Neural cell (in vitro differentiated cells): ENCODE data around the gene PNPLA6. TPM values are rescaled to one million over a fixed set of nuclear protein-coding genes. Genes with fewer than 3 reads are reported as not detected.

Experiments used
- H2AFZ ChIP-seq: fragments of 200-600, 300-800 bp; sonication (generic), shearing (Covaris generic); 2 replicates; pipeline ENCODE4 v1.6.0; 2014; ENCODE audit warnings: low read depth, mild to moderate bottlenecking, antibody characterized with exemption, low read length, moderate library complexity
- H3F3A ChIP-seq: fragments of 200-600 bp; shearing (Covaris generic); 2 replicates; pipeline ENCODE4 v1.6.1; 2016; ENCODE audit warnings: mild to moderate bottlenecking, moderate library complexity, mixed read lengths, antibody characterized with exemption, low read length; ENCODE audit not compliant: insufficient read depth, poor library complexity, severe bottlenecking
- H3K27ac ChIP-seq: fragments of 200-600, 300-800 bp; sonication (generic), shearing (Covaris generic); 2 replicates; pipeline ENCODE4 v1.5.1; 2014; ENCODE audit warnings: mild to moderate bottlenecking, low read length, moderate library complexity
- H3K27me3 ChIP-seq: fragments of 300-800, 200-600 bp; sonication (generic), shearing (Covaris generic); 2 replicates; pipeline ENCODE4 v1.6.0; 2014; ENCODE audit warnings: mild to moderate bottlenecking, low read depth, low read length, moderate library complexity; ENCODE audit not compliant: insufficient read depth
- H3K36me3 ChIP-seq: fragments of 300-800, 200-600 bp; sonication (generic), shearing (Covaris generic); 2 replicates; pipeline ENCODE4 v1.5.1; 2014; ENCODE audit warnings: mild to moderate bottlenecking, antibody characterized with exemption, low read length, moderate library complexity; ENCODE audit not compliant: insufficient read depth
- H3K4me2 ChIP-seq: fragments of 300-800, 200-600 bp; sonication (generic), shearing (Covaris generic); 2 replicates; pipeline ENCODE4 v1.6.0; 2014; ENCODE audit warnings: mild to moderate bottlenecking, low read length
- H3K4me3 ChIP-seq: fragments of 300-800, 200-600 bp; sonication (generic), shearing (Covaris generic); 2 replicates; pipeline ENCODE4 v1.5.1; 2014; ENCODE audit warnings: mild to moderate bottlenecking, low read length, moderate library complexity
- H3K79me2 ChIP-seq: fragments of 200-600 bp; shearing (Covaris generic); replicated peaks from 2 replicates; pipeline ENCODE4 v1.6.0; 2014; ENCODE audit warnings: mild to moderate bottlenecking, low read length, moderate library complexity; ENCODE audit not compliant: insufficient read depth
- H3K9ac ChIP-seq: fragments of 300-800, 200-600 bp; sonication (generic), shearing (Covaris generic); 2 replicates; pipeline ENCODE4 v1.6.1; 2016; ENCODE audit warnings: mild to moderate bottlenecking, low read length, mixed read lengths
- H3K9me2 ChIP-seq: fragments of 200-600 bp; shearing (Covaris generic); 2 replicates; pipeline ENCODE4 v1.6.1; 2016; ENCODE audit warnings: mild to moderate bottlenecking, low read length, mixed read lengths; ENCODE audit not compliant: insufficient read depth
- H3K9me3 ChIP-seq: fragments of 200-600, 300-800 bp; sonication (generic), shearing (Covaris generic); 2 replicates; pipeline ENCODE4 v1.6.1; 2016; ENCODE audit warnings: mild to moderate bottlenecking, mixed run types, low read length, moderate library complexity, mixed read lengths
- H4K20me1 ChIP-seq: fragments of 200-600 bp; shearing (Covaris generic); 2 replicates; pipeline ENCODE4 v1.6.1; 2016; ENCODE audit warnings: mild to moderate bottlenecking, mixed run types; ENCODE audit not compliant: insufficient read depth
- CTCF ChIP-seq: fragments of 450-650 bp; IDR thresholded peaks from 2 replicates; pipeline ENCODE4 v1.5.1; 2014; ENCODE audit warnings: antibody characterized with exemption, mild to moderate bottlenecking, moderate library complexity; ENCODE audit not compliant: poor library complexity, severe bottlenecking
- EP300 ChIP-seq: fragments of 450-650 bp; conservative IDR thresholded peaks from 2 replicates; pipeline ENCODE4 v1.6.1; 2014; ENCODE audit warnings: antibody characterized with exemption, mild to moderate bottlenecking, moderate library complexity; ENCODE audit not compliant: poor library complexity, severe bottlenecking
- EZH2 ChIP-seq: fragments of 200-600, 300-800 bp; shearing (Covaris generic), sonication (generic); IDR thresholded peaks from 2 replicates; pipeline ENCODE4 v1.6.1; 2014; ENCODE audit warnings: antibody characterized with exemption, low read length, borderline replicate concordance, mild to moderate bottlenecking; ENCODE audit not compliant: insufficient read depth, poor library complexity, severe bottlenecking
- MXI1 ChIP-seq: fragments of 450-650 bp; conservative IDR thresholded peaks from 2 replicates; pipeline ENCODE4 v1.6.1; 2014; ENCODE audit warnings: antibody characterized with exemption, mild to moderate bottlenecking; ENCODE audit not compliant: poor library complexity, severe bottlenecking
- POLR2AphosphoS5 ChIP-seq: IDR thresholded peaks from 2 replicates; pipeline ENCODE4 v1.6.1; 2012
- RAD21 ChIP-seq: fragments of 450-650 bp; conservative IDR thresholded peaks from 2 replicates; pipeline ENCODE4 v1.6.1; 2014; ENCODE audit warnings: antibody characterized with exemption, mild to moderate bottlenecking, moderate library complexity
- REST ChIP-seq: IDR thresholded peaks from 2 replicates; pipeline ENCODE4 v1.6.1; 2012; ENCODE audit warnings: borderline replicate concordance
- SMC3 ChIP-seq: fragments of 450-650 bp; conservative IDR thresholded peaks from 2 replicates; pipeline ENCODE4 v1.6.1; 2014; ENCODE audit warnings: antibody characterized with exemption, mild to moderate bottlenecking, moderate library complexity; ENCODE audit not compliant: poor library complexity
- TAF1 ChIP-seq: IDR thresholded peaks from 2 replicates; pipeline ENCODE4 v1.6.1; 2012; ENCODE audit warnings: low read depth
- polyA plus RNA-seq: library from polyadenylated mRNA; depleted of rRNA; stranded (reverse); fragments of >200 nt; gene quantifications from 2 replicates; pipeline ENCODE4 v1.2.3, GENCODE V29; 2014

The PNPLA6 gene
- polyA plus RNA-seq, 1 donor from 2014 or later: 10.8 TPM

- H3K36me3 ChIP-seq: no peaks in the 10 kb centered on the region
- H3K4me3 ChIP-seq: no peak overlapping the region
- H3K4me2 ChIP-seq: no peak overlapping the region
- H3K9me2 ChIP-seq: no peaks in the 10 kb centered on the region
- no peak overlapping the region for H2AFZ ChIP-seq
- no peaks in the 10 kb centered on the region for H3F3A ChIP-seq
- H4K20me1 ChIP-seq: no peaks in the 10 kb centered on the region
- H3K9me3 ChIP-seq: no peaks in the 10 kb centered on the region
- no peak for TF ChIP-seq TAF1
- no peak for TF ChIP-seq RAD21
- peak; percentile 15 for TF ChIP-seq POLR2AphosphoS5
- TF ChIP-seq EZH2: no peak
- no peak for TF ChIP-seq EP300
- no peak for TF ChIP-seq REST
- TF ChIP-seq MXI1: no peak
- H3K27me3 ChIP-seq: no peaks in the 10 kb centered on the region
- peak overlapping the region; percentile 32 for H3K27ac ChIP-seq
- no peaks in the 10 kb centered on the region for H3K79me2 ChIP-seq
- peak overlapping the region; percentile 4 for H3K9ac ChIP-seq
These were observed 41.0 kb upstream of the PNPLA6 start for GRCh38 chr19:7494416-7495098.

- Histone ChIP-seq H3K9me2 (no peaks in the 10 kb centered on the region), H3K27ac (no peak overlapping the region), H3K4me3 (no peak overlapping the region), H3K27me3 (no peaks in the 10 kb centered on the region), H3K9ac (no peak overlapping the region), H2AFZ (no peak overlapping the region), H3K4me2 (no peak overlapping the region), H3K9me3 (no peaks in the 10 kb centered on the region), H4K20me1 (no peaks in the 10 kb centered on the region), H3K79me2 (no peaks in the 10 kb centered on the region), H3K36me3 (no peaks in the 10 kb centered on the region), H3F3A (no peaks in the 10 kb centered on the region)
- TF ChIP-seq POLR2AphosphoS5 (no peak), RAD21 (no peak), CTCF (peak; percentile 19), MXI1 (no peak), SMC3 (no peak), TAF1 (no peak)
These were observed 38.2 kb upstream of the PNPLA6 start for GRCh38 chr19:7497292-7497691.
